CD4-positive, alpha-beta memory T cell (primary cell): Measurements from ENCODE around the gene TCF4. TPM values are rescaled to one million over a fixed set of nuclear protein-coding genes. Genes with fewer than 3 reads are reported as not detected.

Experiments used
- CTCF ChIA-PET: fragments of 350-600 bp; sonication (Branson Sonifier 250); formaldehyde crosslinking; loops from one replicate; lab custom pipeline; 2021; ENCODE audit warnings: inconsistent platforms; ENCODE audit not compliant: partially characterized antibody; lab: Charles Lee
- POLR2A ChIA-PET: fragments of 350-600 bp; sonication (Branson Sonifier 250); formaldehyde crosslinking; loops from one replicate; lab custom pipeline; 2021; ENCODE audit not compliant: partially characterized antibody; lab: Charles Lee
- DNase-seq, 5 donors: peaks; one replicate each; pipeline versions ENCODE4 v3.0.0 to v3.0.0-alpha.2; 2020 to 2022; ENCODE audit warnings: mixed read lengths in 1 of 5
- H3K27ac ChIP-seq: one replicate; pipeline ENCODE4 v1.7.0; 2013; ENCODE audit warnings: low read depth, low read length
- H3K27me3 ChIP-seq: 2 replicates; pipeline ENCODE4 v1.7.0; 2013; ENCODE audit warnings: mild to moderate bottlenecking, low read length, moderate library complexity; ENCODE audit not compliant: insufficient read depth
- H3K36me3 ChIP-seq: 2 replicates; pipeline ENCODE4 v1.7.0; 2013; ENCODE audit warnings: mild to moderate bottlenecking, low read length, moderate library complexity; ENCODE audit not compliant: insufficient read depth
- H3K4me1 ChIP-seq: 2 replicates; pipeline ENCODE4 v1.7.0; 2013; ENCODE audit warnings: mild to moderate bottlenecking, low read length, moderate library complexity; ENCODE audit not compliant: insufficient read depth
- H3K4me3 ChIP-seq, 2 donors: one replicate each; pipeline ENCODE4 v1.7.0; 2013; ENCODE audit warnings: low read length in 2 of 2, mild to moderate bottlenecking in 1 of 2
- H3K9me3 ChIP-seq, 2 donors: one replicate each; pipeline ENCODE4 v1.7.0; 2013; ENCODE audit warnings: low read length in 2 of 2, control low read depth in 1 of 2; ENCODE audit not compliant: control insufficient read depth in 1 of 2
- H3K27ac Mint-ChIP-seq, 7 donors: one replicate each; pipeline ENCODE4 v1.8.0; 2020 to 2021; ENCODE audit warnings: mixed read lengths in 7 of 7, mild to moderate bottlenecking in 6 of 7, inconsistent platforms in 3 of 7, moderate library complexity in 3 of 7
- H3K27me3 Mint-ChIP-seq, 2 donors: one replicate each; pipeline ENCODE4 v1.8.0; 2020 to 2021; ENCODE audit warnings: mixed read lengths in 2 of 2
- H3K36me3 Mint-ChIP-seq, 2 donors: one replicate each; pipeline ENCODE4 v1.8.0; 2020 to 2021; ENCODE audit warnings: mixed read lengths in 2 of 2, inconsistent platforms in 1 of 2, mild to moderate bottlenecking in 1 of 2
- H3K4me1 Mint-ChIP-seq, 4 donors: one replicate each; pipeline ENCODE4 v1.8.0; 2020 to 2021; ENCODE audit warnings: mixed read lengths in 4 of 4, mild to moderate bottlenecking in 1 of 4
- H3K4me3 Mint-ChIP-seq, 8 donors: one replicate each; pipeline ENCODE4 v1.8.0; 2020 to 2021; ENCODE audit warnings: mixed read lengths in 8 of 8, mild to moderate bottlenecking in 7 of 8, moderate library complexity in 6 of 8, inconsistent platforms in 3 of 8
- H3K9me3 Mint-ChIP-seq, 8 donors: one replicate each; pipeline ENCODE4 v1.8.0; 2020 to 2021; ENCODE audit warnings: mixed read lengths in 8 of 8, mild to moderate bottlenecking in 5 of 8, inconsistent platforms in 3 of 8, moderate library complexity in 1 of 8
- intact Hi-C: fragments of 100-400 bp; cut with micrococcal nuclease; formaldehyde crosslinking; loops from one replicate; pipeline ENCODE4 v1.15.1; 2023
- polyA plus RNA-seq, 2 donors: library from polyadenylated mRNA; unstranded; fragments of 300-500 nt; fragmentation: Illumina TruSeq; gene quantifications; one replicate each; pipeline ENCODE4 v1.2.3, GENCODE V29; 2021
- total RNA-seq, 2 experiments: library from RNA; stranded (reverse); gene quantifications; one replicate each; pipeline ENCODE4 v1.2.3, GENCODE V29; 2021

Gene TCF4
- total and polyA plus RNA-seq, 4 experiments from 2014 or later: 0.11 to 2.2 (median 0.76) TPM

GRCh38 chr18:55515214-55515613 is 72.8 kb downstream of the TCF4 start:
- CTCF ChIA-PET: no interaction called here
- H3K9me3 Mint-ChIP-seq: no peaks in the 10 kb centered on the region
- Histone ChIP-seq H3K36me3 (no peaks in the 10 kb centered on the region), H3K27me3 (no peaks in the 10 kb centered on the region), H3K4me1 (no peaks in the 10 kb centered on the region), H3K27ac (no peak overlapping the region), H3K9me3 (no peaks in the 10 kb centered on the region), H3K4me3 (no peak overlapping the region)
- H3K27ac Mint-ChIP-seq: no peak overlapping the region
- no peaks in the 10 kb centered on the region for H3K27me3 Mint-ChIP-seq
- DNase-seq: no peak
- intact Hi-C loops: no loop called here
- no peaks in the 10 kb centered on the region for H3K4me1 Mint-ChIP-seq
- POLR2A ChIA-PET: no interaction called here
- H3K36me3 Mint-ChIP-seq: no peaks in the 10 kb centered on the region
- H3K4me3 Mint-ChIP-seq: no peak overlapping the region

GRCh38 chr18:55513161-55513560 is 74.8 kb downstream of the TCF4 start:
- H3K9me3 ChIP-seq: no peaks in the 10 kb centered on the region
- Mint-ChIP-seq H3K27ac (no peak overlapping the region), H3K4me3 (no peak overlapping the region), H3K9me3 (no peaks in the 10 kb centered on the region), H3K4me1 (no peaks in the 10 kb centered on the region), H3K36me3 (no peaks in the 10 kb centered on the region), H3K27me3 (peaks cover 0 to 2% of the 10 kb centered on the region in 2 donors)
- ChIA-PET POLR2A (no interaction called here), CTCF (interaction anchor here (1.2 kb wide), 1 partner anchor 20 kb away, joined by 3 read pairs; no protein-coding TSS in a partner anchor)
- no peaks in the 10 kb centered on the region for H3K36me3 ChIP-seq
- no peak overlapping the region for H3K27ac ChIP-seq
- H3K4me3 ChIP-seq: no peak overlapping the region
- H3K4me1 ChIP-seq: no peaks in the 10 kb centered on the region
- no peaks in the 10 kb centered on the region for H3K27me3 ChIP-seq
- intact Hi-C loops: no loop called here
- DNase-seq: no peak

- no peaks in the 10 kb centered on the region for H3K36me3 ChIP-seq
- H3K9me3 Mint-ChIP-seq: peaks cover 0 to 3% (median 0%) of the 10 kb centered on the region in 8 donors
- intact Hi-C loops: no loop called here
- no peaks in the 10 kb centered on the region for H3K4me1 ChIP-seq
- no peaks in the 10 kb centered on the region for H3K9me3 ChIP-seq
- no peak overlapping the region for H3K4me3 Mint-ChIP-seq
- no peak overlapping the region for H3K27ac ChIP-seq
- H3K27me3 ChIP-seq: no peaks in the 10 kb centered on the region
- no peak overlapping the region for H3K27ac Mint-ChIP-seq
- no peaks in the 10 kb centered on the region for H3K36me3 Mint-ChIP-seq
- CTCF ChIA-PET: no interaction called here
- DNase-seq: no peak
- no peak overlapping the region for H3K4me3 ChIP-seq
- POLR2A ChIA-PET: no interaction called here
- no peaks in the 10 kb centered on the region for H3K4me1 Mint-ChIP-seq
- H3K27me3 Mint-ChIP-seq: peaks cover 0 to 2% of the 10 kb centered on the region in 2 donors
These were observed 76.7 kb downstream of the TCF4 start for GRCh38 chr18:55511277-55511676.

- no peaks in the 10 kb centered on the region for H3K4me1 Mint-ChIP-seq
- H3K4me1 ChIP-seq: no peaks in the 10 kb centered on the region
- ChIA-PET CTCF (no interaction called here), POLR2A (no interaction called here)
- no peak overlapping the region for H3K27ac ChIP-seq
- H3K9me3 ChIP-seq: no peaks in the 10 kb centered on the region
- no peak for DNase-seq
- intact Hi-C loops: no loop called here
- no peak overlapping the region for H3K4me3 ChIP-seq
- no peaks in the 10 kb centered on the region for H3K27me3 ChIP-seq
- no peak overlapping the region for H3K27ac Mint-ChIP-seq
- peaks cover 0 to 2% of the 10 kb centered on the region in 2 donors for H3K27me3 Mint-ChIP-seq
- H3K36me3 Mint-ChIP-seq: no peaks in the 10 kb centered on the region
- no peak overlapping the region for H3K4me3 Mint-ChIP-seq
- peaks cover 0 to 3% (median 0%) of the 10 kb centered on the region in 8 donors for H3K9me3 Mint-ChIP-seq
- no peaks in the 10 kb centered on the region for H3K36me3 ChIP-seq
These were observed 77.2 kb downstream of the TCF4 start for GRCh38 chr18:55510809-55511208.

- H3K36me3 Mint-ChIP-seq: no peaks in the 10 kb centered on the region
These were observed 78.2 kb downstream of the TCF4 start for GRCh38 chr18:55509631-55510324.

GRCh38 chr18:55508651-55509050 is 79.3 kb downstream of the TCF4 start:
- intact Hi-C loops: no loop called here
- no peaks in the 10 kb centered on the region for H3K4me1 ChIP-seq
- no peaks in the 10 kb centered on the region for H3K36me3 Mint-ChIP-seq
- no peaks in the 10 kb centered on the region for H3K27me3 ChIP-seq
- DNase-seq: no peak
- H3K4me3 ChIP-seq: no peak overlapping the region
- no peaks in the 10 kb centered on the region for H3K36me3 ChIP-seq
- ChIA-PET POLR2A (no interaction called here), CTCF (no interaction called here)
- peaks cover 0 to 2% of the 10 kb centered on the region in 2 donors for H3K27me3 Mint-ChIP-seq
- peaks cover 0 to 3% (median 0%) of the 10 kb centered on the region in 8 donors for H3K9me3 Mint-ChIP-seq
- H3K4me3 Mint-ChIP-seq: no peak overlapping the region
- H3K27ac Mint-ChIP-seq: no peak overlapping the region
- H3K4me1 Mint-ChIP-seq: no peaks in the 10 kb centered on the region
- H3K27ac ChIP-seq: no peak overlapping the region
- H3K9me3 ChIP-seq: no peaks in the 10 kb centered on the region

More at GRCh38 chr18:55509631-55510324, 78.2 kb downstream of the TCF4 start:
- DNase-seq: no peak
- no peak overlapping the region for H3K4me3 ChIP-seq
- H3K4me1 ChIP-seq: no peaks in the 10 kb centered on the region
- POLR2A ChIA-PET: no interaction called here
- Mint-ChIP-seq H3K27me3 (peaks cover 0 to 2% of the 10 kb centered on the region in 2 donors), H3K4me1 (no peaks in the 10 kb centered on the region), H3K9me3 (peaks cover 0 to 3% (median 0%) of the 10 kb centered on the region in 8 donors), H3K4me3 (no peak overlapping the region), H3K27ac (no peak overlapping the region)
- CTCF ChIA-PET: no interaction called here
- H3K27me3 ChIP-seq: no peaks in the 10 kb centered on the region
- intact Hi-C loops: no loop called here
- H3K36me3 ChIP-seq: no peaks in the 10 kb centered on the region
- no peaks in the 10 kb centered on the region for H3K9me3 ChIP-seq
- no peak overlapping the region for H3K27ac ChIP-seq

GRCh38 chr18:55506074-55506473 is 81.9 kb downstream of the TCF4 start:
- ChIA-PET POLR2A (no interaction called here), CTCF (no interaction called here)
- Mint-ChIP-seq H3K4me3 (no peak overlapping the region), H3K9me3 (peaks cover 0 to 3% (median 0%) of the 10 kb centered on the region in 8 donors), H3K4me1 (no peaks in the 10 kb centered on the region), H3K27ac (no peak overlapping the region), H3K27me3 (peaks cover 0 to 2% of the 10 kb centered on the region in 2 donors), H3K36me3 (no peaks in the 10 kb centered on the region)
- Histone ChIP-seq H3K27ac (no peak overlapping the region), H3K9me3 (no peaks in the 10 kb centered on the region), H3K4me3 (no peak overlapping the region), H3K4me1 (no peaks in the 10 kb centered on the region), H3K36me3 (no peaks in the 10 kb centered on the region), H3K27me3 (no peaks in the 10 kb centered on the region)
- DNase-seq: no peak
- intact Hi-C loops: no loop called here
